GM18517 (cell line): ENCODE data around the gene MITF.
"Not testable (repeated sequence)": the region's sequence is repeated elsewhere in the genome, so short reads cannot be mapped to it uniquely, and the experiment has no call there.

Source experiments
- ATAC-seq: cut with Tn5 transposase; IDR thresholded peaks from one replicate; pipeline ENCODE4 v1.9.1; 2021; ENCODE audit warnings: mild to moderate bottlenecking, moderate library complexity; ENCODE audit not compliant: unreplicated experiment

Gene MITF

DNA sequence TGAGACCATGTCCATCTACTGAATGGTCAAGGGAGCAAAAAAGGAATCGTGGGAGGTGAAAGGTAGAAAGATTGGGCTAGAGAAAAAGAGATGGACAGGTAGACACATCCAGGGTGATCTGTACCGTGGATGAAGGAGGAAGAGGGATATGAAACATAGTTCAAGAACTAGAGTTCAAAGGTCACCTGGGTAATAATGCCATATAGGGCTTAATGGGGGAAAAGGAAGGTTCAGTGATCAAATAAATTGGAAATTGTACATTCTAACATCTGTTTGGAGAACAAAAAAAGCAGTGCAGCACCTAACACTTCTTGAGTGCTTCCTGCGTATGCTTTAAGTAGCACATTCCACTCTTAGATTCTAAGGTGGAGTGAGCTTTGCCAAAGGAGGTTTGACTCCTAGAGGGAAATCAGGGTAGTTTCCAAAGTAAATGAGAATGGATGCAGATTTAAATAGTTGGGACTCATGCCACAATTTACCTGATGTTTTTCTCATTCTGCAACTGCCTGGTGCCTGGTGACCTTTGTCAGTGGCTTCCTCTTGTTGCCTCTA lies 46.6 kb downstream of the MITF start:
- no peak for ATAC-seq

DNA sequence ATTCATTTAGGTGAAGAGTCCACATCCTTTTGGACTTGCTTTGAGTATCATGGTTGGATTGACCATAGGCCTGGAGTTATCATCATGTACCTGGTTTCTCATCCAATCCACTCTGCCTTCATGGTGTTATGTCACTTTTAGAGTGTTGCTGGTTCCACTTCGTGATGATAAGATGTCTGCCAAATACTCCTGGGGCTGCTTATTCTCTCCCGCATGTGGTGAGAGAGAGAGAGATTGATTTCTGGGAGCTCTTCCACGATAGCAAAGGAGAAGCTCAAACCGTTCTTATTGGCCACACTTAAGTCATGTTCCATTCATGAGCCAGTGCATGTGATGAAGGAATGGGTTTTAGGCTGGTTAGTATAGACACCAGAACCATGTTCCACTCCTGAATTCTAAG lies 47.6 kb downstream of the MITF start:
- no peak for ATAC-seq

DNA sequence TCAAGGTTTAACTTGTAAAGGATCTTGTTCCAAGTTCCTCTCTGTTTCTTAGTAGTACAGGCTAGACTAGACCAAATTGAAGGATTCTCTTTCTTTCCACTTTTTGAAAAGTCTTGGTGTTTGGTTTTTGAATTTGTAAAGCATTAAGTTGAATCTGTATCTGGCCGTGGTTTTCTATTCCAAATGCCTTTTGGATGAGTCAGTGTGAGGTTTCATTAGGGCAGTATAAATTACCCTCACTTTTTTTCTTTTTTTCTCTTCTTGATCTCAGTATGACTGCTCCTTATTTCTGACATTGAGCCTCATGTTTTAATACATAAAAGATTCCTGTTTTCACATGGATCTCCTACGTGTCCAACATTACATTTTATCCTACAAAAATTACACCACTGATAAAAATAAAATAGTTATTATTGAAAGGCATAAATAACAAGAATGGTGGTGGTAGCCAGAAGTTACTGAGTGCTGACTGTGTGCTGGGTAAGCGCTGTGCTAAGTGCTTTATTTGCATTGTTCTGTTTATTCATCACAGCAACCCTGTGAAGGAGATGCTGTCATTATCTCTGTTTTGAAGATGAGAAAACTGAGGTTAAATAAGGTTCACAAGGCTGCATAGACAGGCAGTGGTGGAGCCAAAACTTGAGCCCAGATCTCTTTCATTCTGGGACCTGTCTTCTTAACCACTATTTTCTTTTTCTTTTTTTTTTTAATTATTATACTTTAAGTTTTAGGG lies 48.3 kb downstream of the MITF start:
- no peak for ATAC-seq

DNA sequence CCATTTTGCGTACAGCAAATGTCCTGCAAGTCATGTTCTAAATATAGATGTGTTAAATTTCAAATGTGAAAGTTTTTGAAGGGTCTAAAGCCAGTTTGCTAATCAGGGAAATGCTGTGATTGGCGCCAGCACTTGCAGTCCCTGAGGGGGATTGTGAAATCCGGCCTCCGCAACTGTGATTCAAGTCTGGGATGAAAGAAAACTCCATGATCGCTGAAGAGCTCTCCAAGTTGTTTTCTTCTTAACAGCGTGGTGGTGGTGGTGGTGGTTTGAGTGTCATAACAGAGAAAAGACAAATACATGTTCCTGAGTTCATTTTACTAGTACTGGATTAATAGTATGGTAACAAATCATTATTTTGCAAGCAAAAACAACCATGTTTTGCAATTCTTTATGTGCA lies 51.8 kb downstream of the MITF start:
- ATAC-seq: no peak

DNA sequence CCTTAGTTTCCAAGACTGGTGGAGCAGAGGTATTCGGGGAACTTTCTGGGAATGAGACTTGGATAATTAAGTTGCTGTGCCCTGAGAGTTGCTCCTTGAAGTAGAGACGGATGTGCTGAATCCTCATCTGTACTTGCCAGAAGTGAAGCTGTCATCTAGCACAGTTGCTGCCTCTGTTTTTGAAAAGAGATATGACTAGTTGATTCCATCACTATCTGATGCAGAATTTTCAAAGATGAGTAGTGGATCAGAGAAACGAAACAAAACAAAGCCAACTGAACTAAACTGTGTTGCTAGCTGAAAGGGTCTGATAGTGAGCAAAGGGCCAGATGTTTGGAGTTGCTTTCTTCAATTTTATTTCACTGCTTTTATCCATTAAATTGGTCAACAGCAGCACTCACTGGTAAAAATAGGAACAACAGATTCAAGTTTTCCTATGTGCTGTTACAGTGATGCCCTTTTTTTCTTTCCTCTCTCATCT lies 52.7 kb downstream of the MITF start:
- ATAC-seq: no peak

DNA sequence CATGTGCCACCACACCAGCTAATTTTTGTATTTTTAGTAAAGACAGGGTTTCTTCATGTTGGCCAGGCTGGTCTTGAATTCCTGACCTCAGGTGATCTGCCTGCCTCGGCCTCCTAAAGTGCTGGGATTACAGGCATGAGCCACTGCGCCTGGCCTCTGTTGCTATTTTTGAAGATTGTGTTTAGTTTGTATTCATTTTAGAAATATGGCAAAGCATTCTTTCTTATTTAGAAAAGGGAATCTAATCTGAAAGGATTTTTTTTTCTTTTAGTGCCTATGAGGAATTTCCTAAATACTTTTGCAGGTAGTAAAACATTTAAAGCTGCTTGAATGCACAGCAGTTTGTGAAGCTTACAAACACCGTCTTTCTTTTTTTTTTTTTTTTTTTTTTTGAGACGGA lies 56.9 kb downstream of the MITF start:
- not testable (repeated sequence) for ATAC-seq

DNA sequence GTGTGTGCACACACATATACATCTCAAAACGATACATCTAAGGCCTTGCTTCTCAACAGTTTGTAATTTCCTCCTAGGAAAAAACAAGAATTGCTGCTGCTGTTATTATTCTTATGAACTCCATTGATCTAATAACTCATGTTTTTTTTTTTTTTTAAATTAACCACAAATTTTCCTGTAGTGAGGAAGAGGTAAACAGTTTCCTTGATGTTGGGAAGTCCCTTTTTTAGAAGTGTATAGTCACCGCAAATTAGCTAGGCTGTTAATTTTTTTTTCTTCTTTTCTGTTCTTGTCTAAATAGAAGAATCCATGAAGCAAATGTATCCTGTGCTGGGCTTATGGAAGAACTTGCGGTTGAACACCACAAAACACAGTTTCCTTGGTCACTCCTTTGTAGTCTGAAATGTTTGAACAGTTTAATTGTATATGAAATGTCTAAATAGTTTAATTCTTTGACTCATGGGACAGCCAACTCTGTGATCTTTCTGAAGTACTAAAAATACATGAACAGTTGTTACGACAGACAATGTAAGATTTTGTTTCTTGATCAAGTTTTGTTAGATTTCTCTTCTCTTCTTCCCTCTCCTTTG lies 64.5 kb downstream of the MITF start:
- ATAC-seq: no peak

DNA sequence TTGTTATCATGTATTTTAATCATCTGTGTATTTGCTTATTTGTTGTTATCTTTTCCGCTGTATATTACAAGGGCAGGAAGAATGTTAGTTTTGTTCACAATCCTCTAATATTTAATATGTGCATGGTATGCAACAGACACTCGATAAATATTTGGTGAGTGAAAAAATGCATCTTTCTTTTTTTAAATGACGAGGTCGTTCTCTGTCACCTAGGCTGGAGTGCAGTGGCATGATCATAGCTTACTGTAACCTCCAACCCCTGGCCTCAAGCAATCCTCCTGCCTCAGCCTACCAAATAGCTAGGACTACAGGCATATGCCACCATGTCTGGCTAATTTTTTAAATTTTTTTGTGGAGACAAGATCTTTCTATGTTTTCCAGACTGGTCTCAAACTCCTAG lies 66.2 kb downstream of the MITF start:
- no peak for ATAC-seq

DNA sequence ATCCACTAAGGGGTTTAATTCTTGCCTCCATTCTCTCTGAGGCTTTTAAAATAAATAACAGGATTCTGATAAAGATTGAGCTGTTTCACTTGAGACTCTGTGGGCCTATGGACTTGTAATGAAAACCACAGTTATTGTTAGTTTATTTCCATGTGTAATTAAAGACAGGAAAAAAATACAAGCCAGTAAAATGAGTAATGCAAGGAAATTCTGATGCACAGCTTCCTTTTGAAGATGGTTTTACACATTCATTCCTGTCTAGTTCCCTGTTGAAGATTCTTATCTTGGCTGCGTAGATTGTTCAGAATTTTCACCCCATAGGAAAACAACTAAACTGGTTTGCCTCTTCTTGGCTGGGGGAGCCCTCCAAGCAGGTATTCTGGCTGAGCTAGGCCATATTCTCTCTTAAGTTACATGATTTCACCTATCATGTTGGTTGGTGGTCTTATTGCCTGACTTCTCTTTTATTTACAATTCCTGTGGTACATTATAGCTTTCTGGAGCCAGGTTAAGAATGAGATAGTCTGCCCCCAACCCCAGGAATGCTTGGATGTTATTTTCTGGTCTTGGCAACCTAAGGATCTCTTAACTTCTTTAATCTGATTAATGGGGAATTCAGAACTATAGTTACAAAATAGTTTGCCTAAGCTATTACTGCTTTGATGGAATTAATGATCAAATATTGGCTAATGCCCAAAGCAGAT lies 67.6 kb downstream of the MITF start:
- no peak for ATAC-seq

DNA sequence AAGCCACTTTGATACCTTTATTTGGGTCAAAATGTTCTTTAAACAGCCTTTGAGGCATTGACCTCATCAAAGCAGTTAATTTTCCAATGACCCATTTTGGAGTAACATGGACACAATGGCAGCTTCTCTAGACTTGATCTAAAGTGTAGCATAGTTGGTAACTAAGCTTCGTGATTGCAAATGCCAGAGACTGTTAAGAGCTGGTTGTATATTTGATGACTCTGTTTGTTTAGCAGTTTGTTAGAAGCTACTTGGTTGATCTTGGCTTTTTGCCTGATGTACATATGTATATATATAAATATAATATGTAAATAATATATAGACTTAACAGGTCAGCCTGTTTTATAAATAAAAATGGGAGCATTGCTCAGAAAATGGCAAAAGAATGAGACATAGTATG lies 68.4 kb downstream of the MITF start:
- ATAC-seq: no peak

DNA sequence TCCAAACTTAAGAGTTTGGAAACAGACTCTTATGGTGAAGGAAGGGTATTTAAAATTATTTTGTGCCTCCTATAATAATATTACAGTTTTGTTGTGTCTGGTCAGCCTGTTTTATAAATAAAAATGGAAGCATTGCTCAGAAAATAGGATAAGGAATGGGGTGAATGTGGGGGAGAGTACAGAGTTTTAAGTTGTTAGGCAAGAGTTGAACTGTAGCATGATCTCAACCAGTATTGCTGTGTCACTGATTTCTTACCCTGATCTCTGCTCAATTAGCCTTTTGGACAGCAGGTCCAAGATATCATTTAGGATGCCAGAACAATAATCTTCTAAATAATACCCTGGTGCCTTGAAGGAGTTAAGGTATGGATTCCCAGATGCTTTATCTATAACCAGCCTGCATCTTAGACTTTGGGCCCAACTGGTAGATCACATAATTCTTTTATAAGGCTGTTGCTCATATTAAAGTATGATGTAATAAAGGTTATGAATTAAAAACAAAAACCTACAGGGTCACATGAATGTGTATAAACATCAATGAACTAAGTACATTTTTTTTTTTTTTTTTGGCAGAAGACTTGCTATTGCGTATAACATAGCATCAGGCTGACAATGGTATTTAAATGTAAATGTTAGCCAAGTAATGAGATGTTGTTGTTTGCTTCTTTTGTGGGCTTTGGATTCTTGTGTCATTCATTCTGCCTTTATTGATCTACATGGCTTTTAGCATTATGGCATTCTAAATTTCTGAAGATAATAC lies 70.0 kb downstream of the MITF start:
- ATAC-seq: no peak

DNA sequence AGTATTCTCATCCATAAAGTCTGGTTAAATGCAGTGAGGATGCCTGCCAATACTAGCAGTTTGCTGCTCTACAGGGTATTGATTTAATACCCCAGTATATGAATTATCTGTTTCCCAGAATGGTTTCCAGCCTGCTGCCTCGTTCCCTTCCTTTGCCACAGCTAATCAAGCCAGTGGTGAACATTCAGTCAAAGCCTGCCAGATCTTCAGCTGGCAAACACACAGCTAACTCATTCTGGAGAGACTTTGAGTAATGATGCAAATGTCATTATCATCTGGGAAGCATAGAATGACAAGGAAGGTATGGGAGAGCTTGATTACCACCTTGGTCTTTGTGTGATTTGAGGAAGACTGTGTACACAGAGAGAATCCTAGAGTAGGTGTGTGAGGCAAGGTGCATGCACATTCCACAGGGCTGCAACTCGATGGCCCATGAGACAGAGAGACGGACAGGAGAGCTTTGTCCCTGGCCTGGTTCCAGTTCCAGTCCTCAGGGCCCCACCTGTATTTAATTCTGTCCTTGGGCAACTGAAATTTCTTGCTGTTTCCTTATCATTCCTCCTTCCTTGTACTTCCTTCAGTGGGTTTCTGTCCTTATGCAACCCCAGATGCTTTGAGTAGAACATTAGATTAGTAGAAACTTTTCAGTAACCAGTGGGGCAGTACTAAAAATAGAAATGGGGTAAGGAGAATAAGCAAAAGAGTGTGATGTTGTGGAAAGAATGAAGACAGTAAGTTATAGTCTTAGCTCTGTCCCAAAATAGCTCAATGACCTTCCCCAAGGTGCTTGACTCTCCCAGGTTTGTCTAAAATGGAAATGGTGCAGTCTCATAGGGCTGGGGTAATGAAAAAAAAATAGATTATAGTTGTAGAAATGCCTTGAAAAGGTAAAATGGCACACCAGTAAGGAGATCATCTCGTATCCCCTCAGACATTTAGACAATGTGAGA lies 72.5 kb downstream of the MITF start:
- no peak for ATAC-seq

DNA sequence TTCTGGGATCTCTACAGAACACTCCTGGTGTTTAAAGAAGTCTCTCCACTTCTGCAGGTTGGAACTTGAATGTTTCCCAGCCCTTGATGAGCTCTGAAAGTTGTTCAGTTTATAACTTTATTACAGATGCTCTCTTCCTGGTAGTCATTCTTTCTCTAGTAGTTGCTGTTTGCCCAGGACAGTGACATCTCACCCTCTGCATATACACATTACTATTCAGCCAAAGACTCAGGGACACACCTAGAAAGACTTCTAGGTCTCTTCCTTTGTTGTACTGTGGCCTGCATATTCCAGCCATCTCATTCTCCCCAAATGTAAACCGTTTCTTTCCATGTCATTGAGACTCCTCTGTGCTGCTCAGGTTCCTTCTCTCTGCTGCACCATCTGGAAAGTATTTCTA lies 76.7 kb downstream of the MITF start:
- no peak for ATAC-seq

DNA sequence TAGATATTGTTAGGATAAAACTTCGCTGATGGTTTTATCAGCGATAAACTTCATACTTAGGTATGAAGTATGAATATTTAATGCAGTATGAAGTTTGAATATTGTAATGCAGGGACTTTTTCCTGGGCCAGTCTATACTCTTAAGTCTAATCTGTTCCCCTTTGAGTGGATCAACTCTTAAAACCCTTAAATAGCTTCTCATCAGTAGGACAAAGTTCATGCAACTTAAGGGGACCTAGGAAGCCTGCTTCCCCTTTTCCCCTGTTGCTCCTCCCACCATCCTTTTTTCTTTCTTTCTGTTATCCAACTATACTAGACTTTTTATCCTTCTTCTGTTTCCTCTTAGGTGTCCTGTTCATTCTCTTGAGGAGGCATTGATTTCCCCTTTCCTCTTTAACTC lies 78.7 kb downstream of the MITF start:
- ATAC-seq: no peak

DNA sequence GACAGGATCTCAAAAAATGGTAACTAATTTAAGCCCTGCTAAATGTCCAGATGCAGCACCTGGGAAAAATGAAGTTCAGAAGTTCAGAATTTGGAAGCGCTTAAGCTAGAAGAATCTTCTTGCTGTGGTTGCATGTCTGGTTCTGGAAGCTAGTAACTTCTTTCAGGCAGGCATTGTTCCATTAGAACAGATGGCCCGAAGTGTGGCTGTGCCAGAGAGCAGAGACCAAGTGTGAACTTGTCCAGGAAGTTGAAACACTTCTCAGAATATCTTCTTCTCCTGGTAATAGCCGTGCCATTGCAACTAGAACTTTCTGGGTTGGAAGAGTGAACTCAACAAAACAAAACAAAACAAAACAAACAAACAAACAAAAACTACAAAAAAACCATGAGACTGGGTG lies 80.0 kb downstream of the MITF start:
- no peak for ATAC-seq

DNA sequence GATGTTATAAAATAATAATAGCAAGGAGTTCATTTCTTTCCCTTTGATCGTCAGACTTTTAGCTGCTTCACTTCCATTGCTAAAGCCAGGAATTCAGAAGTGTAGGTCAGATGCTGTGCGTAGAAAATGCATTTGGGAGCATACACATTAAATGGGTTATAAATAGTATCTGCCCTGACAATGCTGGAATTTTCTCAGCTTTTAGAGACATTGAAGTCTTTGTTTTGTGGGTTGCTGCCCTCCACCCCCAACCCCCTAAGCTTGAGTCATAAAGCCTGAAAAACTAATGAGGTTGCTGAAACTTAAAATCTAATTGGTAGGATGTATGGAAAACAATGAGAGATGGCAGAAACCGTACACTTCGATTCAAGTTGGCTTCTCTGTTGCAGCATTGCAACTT lies 81.9 kb downstream of the MITF start:
- ATAC-seq: no peak

DNA sequence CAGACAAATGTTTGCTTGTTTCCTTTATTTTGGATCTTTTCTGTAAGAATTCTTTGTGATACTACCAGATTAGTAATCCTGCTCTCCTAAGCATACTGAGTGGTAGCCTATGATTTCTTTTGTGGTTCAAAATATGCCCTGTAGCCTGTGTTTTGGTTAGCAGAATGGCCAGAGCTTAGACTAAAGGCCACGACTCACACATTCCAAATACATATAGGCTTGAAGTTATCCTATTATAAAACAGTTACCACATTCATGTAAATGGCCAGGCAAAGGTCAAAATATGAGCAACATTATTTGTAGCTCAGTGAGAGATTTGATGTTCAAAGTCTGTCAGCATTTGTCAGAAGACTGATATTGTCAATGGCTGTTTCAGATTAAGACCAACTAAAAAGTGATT lies 84.5 kb downstream of the MITF start:
- no peak for ATAC-seq

DNA sequence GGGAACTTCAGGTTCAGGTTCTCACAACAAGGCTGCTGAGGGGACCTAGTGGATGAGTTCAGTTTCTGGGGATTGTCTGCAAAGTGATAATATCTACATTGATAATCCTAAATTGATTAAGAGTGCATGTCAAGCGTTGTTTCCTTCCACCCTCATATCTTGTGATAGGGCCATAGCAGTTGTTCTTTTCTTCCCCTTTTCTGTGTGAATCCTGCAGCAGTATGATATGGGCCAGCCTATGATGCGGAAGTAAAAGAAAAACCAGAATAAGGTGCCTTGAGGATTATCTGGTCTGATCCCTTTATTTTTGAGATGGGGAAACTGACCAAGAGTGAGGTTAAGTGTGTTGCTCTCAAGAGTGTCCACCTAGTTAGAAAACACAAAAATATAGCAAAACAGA lies 86.2 kb downstream of the MITF start:
- no peak for ATAC-seq

DNA sequence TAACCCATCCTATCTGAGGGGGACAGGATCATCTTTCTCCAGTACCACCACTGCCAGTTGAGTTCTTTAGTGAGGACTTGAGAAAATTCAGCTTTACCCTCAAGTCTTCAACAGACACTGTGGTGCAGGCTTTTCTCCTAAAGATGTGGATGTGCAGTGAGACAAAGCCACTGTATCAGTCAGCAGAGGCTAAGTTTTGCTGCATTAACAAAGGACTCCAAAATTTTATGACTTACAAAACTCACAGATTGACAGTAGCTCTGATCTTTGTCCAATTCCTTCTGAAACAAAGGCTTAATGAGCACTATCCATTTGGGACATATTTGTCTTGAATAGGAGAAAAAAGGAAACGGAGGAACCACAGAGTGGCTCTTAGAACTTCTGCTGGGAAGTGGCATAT lies 87.9 kb downstream of the MITF start:
- ATAC-seq: no peak

DNA sequence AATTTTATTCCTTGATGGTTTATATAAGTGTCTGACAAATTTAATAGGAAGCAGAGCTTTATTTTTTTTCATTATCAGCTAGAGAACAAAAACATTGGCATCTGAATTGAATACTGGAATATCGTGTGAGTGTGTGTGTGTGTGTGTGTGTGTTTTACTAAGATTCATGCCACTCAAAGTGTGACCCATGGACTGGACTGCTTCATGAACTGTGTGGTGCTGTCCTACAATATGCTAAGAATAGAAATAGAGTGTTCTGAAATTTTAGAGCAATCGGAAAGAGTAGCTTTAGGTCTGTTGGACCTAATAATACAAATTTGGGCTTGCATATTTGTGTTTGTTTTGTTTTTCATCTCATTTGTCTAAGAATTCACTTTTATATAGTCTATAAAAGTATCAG lies 89.6 kb downstream of the MITF start:
- ATAC-seq: no peak
